ENCODE results near the gene CDIPT.

DNA sequence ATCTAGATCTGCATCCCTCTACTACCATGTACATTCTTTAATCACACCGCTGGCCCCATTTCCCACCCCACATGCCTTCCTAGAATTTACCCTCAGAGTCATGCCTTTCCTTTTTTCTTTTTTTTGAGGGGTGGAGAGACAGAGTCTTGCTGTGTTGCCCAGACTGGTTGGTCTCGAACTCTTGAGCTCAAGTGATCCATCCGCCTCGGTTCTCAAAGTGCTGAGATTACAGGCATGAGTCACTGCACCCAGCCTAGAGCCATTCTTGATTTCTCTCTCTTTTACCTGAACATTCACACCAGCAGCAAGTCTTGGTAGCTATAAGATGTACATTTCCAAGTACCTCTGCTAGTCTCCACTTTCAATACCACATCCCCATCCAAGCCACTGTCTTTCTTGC, 44.9 kb downstream of the CDIPT start:
- no peak for TF ChIP-seq EZH2 (IDR thresholded peaks at IDR 0.05; ENCODE audit: insufficient read depth, poor library complexity, severe bottlenecking)
- no peak for TF ChIP-seq EZH2phosphoT487 (IDR thresholded peaks at IDR 0.05; ENCODE audit: insufficient read depth, low read depth)
